Inflammatory macrophage treated with lipopolysaccharide for 4 hours (primary cell): ENCODE data around the gene ANKRD18A.

Experiments
- DNase-seq: peaks from one replicate; pipeline ENCODE4 v3.0.0-alpha.2; 2020

ANKRD18A gene

GRCh38 chr9:38526591-38526990, 93.8 kb downstream of the ANKRD18A start:
- DNase-seq = no peak

DNA sequence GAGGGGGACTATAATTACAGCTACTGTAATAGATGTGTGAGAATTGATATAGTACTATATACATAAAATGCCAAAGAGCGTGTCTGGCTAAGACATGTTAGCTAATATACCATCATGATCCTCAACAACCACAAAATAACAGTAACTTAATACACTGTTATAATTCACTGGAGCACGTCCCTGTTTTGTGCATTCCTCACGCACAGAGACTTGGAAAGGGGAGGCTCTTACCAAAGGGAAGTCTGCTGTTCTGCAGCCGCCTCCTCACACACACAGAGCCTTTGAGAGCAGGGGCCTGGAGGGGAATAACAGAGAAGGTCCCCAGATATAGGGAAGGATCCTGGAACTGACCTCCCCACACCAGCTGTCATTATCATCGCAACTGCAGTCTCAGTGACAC, 97.3 kb downstream of the ANKRD18A start:
- DNase-seq = no peak

DNA sequence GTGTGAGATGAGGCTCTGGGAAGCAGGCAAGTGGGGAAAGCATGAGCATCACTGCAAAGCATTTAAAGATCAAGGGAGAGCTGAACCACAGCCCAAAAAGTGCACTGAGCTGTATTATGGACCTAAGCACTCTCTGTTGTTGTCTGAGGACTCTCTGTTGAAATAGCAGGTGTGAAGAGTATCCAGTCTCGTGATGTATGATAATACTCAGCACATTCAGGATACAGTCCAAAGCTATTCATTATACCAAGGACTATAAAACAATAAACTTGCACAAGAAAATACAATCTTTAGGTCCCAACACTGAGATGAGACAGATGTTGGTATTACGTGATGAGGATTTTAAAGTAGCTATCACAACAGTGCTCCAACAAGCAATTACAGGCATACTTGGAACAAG, 98.6 kb downstream of the ANKRD18A start:
- no peak for DNase-seq
